ENCODE data around the gene TTC22. TPM values are rescaled to one million over a fixed set of nuclear protein-coding genes. Genes with fewer than 3 reads are reported as not detected.
A peak's percentile ranks its signal among the peaks of the same experiment; 100 is the strongest.

Gene TTC22
- total and polyA plus RNA-seq, 8 donors, result 4.2 to 65.2 (median 21.6) TPM

GRCh38 chr1:54819195-54819536, 18.0 kb upstream of the TTC22 start:
- Histone ChIP-seq H3K36me3 (no peaks in the 10 kb centered on the region), H3K27ac (no peak overlapping the region), H3K27me3 (no peaks in the 10 kb centered on the region), H3K4me3 (no peak overlapping the region), H3K9me3 (peaks cover 0 to 18% (median 9%) of the 10 kb centered on the region in 4 donors), H3K4me1 (no peaks in the 10 kb centered on the region)
- TF ChIP-seq POLR2A (IDR thresholded peaks at IDR 0.05), result no peak
- TF ChIP-seq EP300 (IDR thresholded peaks at IDR 0.05), result no peak
- no peak for TF ChIP-seq CTCF (IDR thresholded peaks at IDR 0.05)
- TF ChIP-seq POLR2AphosphoS5 (IDR thresholded peaks at IDR 0.05), result no peak
- DNase-seq, result no peak
- intact Hi-C loops (cut with DNase I; ENCODE audit: low total_unique reads), result no loop called here
- 82 to 92% (median 86%) methylated on average over 4 of the region's 4 CpGs for WGBS, 5 donors

- H3K36me3 ChIP-seq, result no peaks in the 10 kb centered on the region
- H3K4me3 ChIP-seq, result no peak overlapping the region
- TF ChIP-seq EP300 (IDR thresholded peaks at IDR 0.05) (no peak), POLR2AphosphoS5 (IDR thresholded peaks at IDR 0.05) (no peak), POLR2A (IDR thresholded peaks at IDR 0.05) (no peak), CTCF (IDR thresholded peaks at IDR 0.05) (no peak)
- no peaks in the 10 kb centered on the region for H3K27me3 ChIP-seq
- H3K27ac ChIP-seq, result no peak overlapping the region
- peak in 1 of 2 donors; percentile 4 for DNase-seq
- peaks cover 0 to 12% (median 3%) of the 10 kb centered on the region in 4 donors for H3K9me3 ChIP-seq
- WGBS, 5 donors, result 67 to 76% (median 73%) methylated on average over 5 of the region's 5 CpGs
- intact Hi-C loops (cut with DNase I; ENCODE audit: low total_unique reads), result no loop called here
- H3K4me1 ChIP-seq, result no peaks in the 10 kb centered on the region
Measured at GRCh38 chr1:54818461-54819194, 17.5 kb upstream of the TTC22 start.

GRCh38 chr1:54816951-54817350, 15.8 kb upstream of the TTC22 start:
- TF ChIP-seq EP300 (IDR thresholded peaks at IDR 0.05) (no peak), POLR2AphosphoS5 (IDR thresholded peaks at IDR 0.05) (no peak), POLR2A (IDR thresholded peaks at IDR 0.05) (no peak), CTCF (IDR thresholded peaks at IDR 0.05) (no peak)
- Histone ChIP-seq H3K4me1 (no peaks in the 10 kb centered on the region), H3K9me3 (no peaks in the 10 kb centered on the region), H3K27ac (no peak overlapping the region), H3K27me3 (no peaks in the 10 kb centered on the region), H3K36me3 (no peaks in the 10 kb centered on the region), H3K4me3 (no peak overlapping the region)
- intact Hi-C loops (cut with DNase I; ENCODE audit: low total_unique reads), result no loop called here
- DNase-seq, result peak in 1 of 2 donors; percentile 11
- WGBS, 5 donors, result 85 to 92% (median 90%) methylated on average over 13 of the region's 13 CpGs

GRCh38 chr1:54816130-54816529, 15.0 kb upstream of the TTC22 start:
- Histone ChIP-seq H3K27ac (no peak overlapping the region), H3K4me1 (no peaks in the 10 kb centered on the region), H3K27me3 (no peaks in the 10 kb centered on the region), H3K9me3 (no peaks in the 10 kb centered on the region), H3K4me3 (no peak overlapping the region), H3K36me3 (no peaks in the 10 kb centered on the region)
- DNase-seq, result peak in 1 of 2 donors; percentile 15
- 54 to 77% (median 61%) methylated on average over 6 of the region's 6 CpGs for WGBS, 5 donors
- intact Hi-C loops (cut with DNase I; ENCODE audit: low total_unique reads), result no loop called here
- no peak for TF ChIP-seq POLR2A (IDR thresholded peaks at IDR 0.05)
- no peak for TF ChIP-seq EP300 (IDR thresholded peaks at IDR 0.05)
- TF ChIP-seq POLR2AphosphoS5 (IDR thresholded peaks at IDR 0.05), result no peak
- TF ChIP-seq CTCF (IDR thresholded peaks at IDR 0.05), result no peak
